Measurements from ENCODE around the gene FAT1.

- TF ChIP-seq, protein P1, sequence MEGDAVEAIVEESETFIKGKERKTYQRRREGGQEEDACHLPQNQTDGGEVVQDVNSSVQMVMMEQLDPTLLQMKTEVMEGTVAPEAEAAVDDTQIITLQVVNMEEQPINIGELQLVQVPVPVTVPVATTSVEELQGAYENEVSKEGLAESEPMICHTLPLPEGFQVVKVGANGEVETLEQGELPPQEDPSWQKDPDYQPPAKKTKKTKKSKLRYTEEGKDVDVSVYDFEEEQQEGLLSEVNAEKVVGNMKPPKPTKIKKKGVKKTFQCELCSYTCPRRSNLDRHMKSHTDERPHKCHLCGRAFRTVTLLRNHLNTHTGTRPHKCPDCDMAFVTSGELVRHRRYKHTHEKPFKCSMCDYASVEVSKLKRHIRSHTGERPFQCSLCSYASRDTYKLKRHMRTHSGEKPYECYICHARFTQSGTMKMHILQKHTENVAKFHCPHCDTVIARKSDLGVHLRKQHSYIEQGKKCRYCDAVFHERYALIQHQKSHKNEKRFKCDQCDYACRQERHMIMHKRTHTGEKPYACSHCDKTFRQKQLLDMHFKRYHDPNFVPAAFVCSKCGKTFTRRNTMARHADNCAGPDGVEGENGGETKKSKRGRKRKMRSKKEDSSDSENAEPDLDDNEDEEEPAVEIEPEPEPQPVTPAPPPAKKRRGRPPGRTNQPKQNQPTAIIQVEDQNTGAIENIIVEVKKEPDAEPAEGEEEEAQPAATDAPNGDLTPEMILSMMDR (IDR thresholded peaks at IDR 0.05): no peak
- no peak for TF ChIP-seq POLR2AphosphoS5 (IDR thresholded peaks at IDR 0.05)
- no peak for TF ChIP-seq POLR2A (IDR thresholded peaks at IDR 0.05)
- no peak for TF ChIP-seq EP300 (IDR thresholded peaks at IDR 0.05)
Measured at GRCh38 chr4:186702940-186703339, 20.7 kb downstream of the FAT1 start.

Measured in suprapubic skin (tissue), 4 donors.